ENCODE results near the gene CXCL8.
"Not testable (repeated sequence)": the region's sequence is repeated elsewhere in the genome, so short reads cannot be mapped to it uniquely, and the experiment has no call there.

CXCL8 gene

DNA sequence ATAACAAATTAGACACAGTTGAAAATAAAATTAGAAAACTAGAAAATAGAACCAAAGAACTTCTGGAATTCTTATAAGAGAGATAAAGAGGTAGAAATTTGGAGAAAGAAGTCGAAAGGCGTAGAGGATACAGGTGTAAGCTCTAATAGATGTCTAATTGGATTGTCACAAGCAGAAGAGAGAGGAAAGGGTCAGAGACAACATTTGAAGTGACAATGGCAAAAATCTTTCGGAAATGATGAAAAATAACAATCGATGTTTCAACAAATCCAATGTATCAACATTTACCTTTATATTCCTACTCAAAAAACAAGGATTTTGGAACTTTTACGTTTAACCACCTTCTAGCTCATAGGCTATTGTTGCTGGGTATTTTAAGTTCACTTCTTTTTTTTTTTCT is 3.8 kb downstream of the CXCL8 start:
- DNase-seq, result no peak

DNA sequence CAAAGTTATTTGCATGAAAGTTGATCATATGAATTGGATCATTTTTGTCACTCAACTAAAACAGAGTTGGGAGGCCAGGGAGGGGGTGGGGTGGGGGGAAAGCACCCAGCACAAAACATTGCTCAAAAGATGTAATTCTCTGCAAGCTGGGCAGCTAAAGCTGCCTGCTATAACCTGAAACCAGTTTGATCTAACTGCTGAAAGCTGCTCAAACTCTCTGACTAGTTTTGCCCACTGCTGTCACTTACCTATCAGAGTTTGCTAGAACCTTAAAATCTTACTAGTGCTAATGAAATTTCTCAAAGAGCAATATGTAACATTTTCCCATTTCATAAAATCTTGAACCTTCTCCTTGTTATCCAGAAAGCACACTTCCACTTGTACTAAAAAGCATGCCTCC is 10.4 kb downstream of the CXCL8 start:
- no peak for DNase-seq

DNA sequence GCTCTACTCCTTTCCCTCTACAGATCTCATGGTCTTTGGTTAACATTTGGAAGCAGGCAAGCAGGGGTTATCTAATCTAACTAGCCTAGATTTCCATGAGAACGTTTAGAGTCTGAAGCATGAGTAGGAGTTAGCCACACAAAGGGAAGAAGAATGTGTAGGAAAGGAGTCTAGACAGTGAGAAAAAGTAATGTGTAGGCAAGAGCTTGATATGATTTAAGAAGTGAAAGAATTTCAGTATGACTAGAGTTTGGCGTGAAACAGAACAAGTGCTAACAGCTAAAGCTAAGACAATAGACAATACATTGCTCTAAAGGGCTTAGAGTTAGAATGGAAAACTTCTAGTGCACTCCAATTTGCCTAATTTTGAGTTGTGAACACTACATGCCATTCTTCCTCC is 10.8 kb downstream of the CXCL8 start:
- DNase-seq, result no peak

DNA sequence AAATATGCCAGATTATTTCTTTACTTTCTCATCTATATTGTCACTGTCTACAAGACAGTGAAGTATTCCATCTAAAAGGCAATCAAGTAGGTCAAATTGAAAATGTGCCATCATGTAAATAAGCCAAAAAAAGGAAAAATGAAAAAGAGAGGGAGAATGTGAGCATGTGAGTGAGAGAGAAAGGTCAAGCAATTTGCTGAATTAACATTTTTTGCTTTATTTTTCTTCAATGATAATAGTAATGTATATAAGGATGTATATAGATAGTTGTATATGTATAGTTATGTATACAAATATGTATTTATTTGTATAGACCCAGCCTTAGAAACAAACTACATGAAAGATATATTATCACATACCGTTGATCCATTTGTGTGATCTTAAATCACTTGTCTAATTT is 11.5 kb downstream of the CXCL8 start:
- no peak for DNase-seq

DNA sequence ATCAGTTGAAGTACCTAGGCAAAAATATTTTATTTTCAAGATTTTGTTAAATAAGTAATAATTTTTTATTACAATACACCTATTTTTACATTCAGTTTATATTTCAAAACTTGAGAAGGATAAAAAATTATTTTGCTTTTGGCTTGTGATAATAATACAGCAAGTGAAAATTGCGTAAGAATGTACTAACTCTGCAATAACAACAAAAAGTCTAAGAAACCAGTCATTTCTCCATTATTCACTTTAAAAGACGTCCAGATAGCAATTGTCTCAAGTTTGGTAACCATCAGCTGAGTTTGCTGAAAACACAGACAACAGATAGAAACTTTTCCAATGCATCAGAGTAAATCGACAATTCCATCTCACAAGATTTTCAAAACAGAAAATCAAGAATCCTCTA is 12.1 kb downstream of the CXCL8 start:
- no peak for DNase-seq

DNA sequence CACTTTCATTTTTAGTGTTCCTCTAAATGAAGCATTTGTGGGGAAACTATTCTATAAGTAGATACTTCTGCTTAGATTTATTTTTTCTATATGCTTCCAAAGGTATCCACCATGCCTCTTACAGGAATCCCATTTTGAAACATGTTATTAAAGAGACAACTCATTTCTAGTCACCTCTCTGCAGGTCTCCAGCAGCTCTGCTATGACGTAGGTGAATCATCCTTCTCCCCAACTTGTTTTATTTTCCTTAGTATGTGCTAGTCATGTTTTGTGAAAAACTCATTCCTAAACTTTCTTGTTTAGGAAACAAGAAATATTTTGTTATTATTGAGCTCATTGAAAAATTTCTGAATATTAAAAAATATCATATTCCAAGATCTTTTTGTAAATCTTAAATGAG is 12.8 kb downstream of the CXCL8 start:
- DNase-seq, result no peak

DNA sequence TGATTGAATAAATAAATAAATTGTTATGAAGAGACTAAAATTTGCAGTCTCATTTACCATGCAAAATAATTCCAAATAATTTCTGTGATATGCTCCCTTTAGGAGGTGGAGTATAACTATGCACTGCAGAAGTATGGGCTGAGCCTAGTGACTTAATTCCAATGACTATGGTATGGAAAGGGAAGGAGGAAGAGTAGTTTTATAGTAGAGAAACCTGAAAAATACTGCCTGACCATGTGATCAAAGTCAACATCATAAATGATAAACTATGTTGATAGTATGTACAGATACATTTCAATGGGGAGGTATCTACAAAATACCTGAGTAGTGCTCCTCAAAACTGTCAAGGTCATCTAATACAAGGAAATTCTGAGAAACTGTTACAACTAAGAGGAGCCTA is 14.6 kb downstream of the CXCL8 start:
- no peak for DNase-seq

DNA sequence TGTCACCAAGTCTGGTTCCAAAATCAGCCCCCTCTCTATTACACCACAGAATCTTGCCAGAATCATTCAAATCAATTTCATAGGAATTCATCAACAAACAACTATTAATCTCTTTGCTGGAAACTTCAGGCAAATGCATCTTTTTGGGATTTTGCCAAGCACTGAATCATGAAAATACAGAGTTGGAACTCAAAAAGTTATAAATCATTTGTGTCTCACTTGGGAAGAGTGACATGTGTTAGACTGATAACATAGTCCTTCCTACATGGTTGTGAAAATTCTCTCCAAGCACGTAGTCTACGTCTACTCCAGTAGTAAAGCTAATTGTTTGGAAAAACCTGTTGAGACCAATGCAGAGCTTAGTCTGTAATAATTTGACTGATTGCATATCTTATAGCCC is 19.0 kb downstream of the CXCL8 start:
- no peak for DNase-seq

DNA sequence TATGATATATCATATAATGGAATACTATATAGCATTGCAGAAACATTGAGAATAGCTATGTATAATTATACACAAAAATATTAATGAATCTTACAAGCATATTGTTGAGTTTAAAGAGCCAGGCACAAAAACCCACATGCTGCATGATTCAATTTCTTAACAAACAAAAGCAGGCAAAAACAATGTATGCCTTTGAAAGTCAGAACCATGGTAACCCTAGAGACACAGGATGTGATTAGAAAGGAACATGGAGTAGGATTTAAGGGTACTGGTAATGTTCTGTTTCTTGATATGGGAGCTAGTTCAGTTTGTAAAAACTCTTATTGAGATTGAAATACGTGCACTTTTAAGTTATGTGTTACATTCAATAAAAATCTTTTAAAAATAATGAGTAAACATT is 21.5 kb downstream of the CXCL8 start:
- no peak for DNase-seq

DNA sequence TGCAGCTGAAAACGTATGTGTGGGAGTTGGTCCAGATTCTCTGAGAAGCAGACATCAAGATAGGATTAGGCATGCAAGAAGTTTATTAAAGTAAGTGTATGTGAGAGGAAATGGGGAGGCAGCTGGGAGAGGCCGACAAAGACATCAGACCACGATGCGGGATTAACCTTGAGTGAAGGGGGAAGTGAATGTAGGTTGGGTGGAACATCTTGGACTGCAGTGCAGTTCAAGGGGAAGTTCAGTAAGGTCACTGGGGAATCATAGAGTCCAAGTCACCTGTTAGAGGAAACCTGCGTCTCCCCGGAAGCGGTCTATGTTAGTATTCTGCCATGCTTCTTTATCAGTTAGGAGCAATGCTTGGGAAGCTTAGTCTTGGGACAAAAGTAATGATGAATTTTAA is 22.0 kb downstream of the CXCL8 start:
- DNase-seq, result no peak

DNA sequence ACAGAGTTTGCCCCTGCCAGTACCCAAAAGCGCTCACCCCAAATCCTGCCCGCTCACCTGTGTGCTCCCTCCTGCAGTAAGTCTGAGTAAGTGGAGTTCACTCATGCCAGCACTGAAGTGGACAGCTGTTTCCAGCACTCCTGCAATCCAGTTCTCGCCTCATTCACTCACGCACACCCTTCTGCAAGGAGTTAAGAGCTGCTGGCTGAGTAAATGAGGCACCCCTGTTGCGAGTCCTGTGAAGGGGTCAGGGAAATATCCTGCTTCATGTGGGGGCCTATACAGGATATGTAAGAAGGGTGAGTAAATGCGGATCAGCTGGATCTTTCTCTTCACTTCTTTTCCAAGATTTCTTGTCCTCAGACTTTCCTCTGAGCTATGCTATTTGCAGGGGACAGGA is 23.5 kb downstream of the CXCL8 start:
- DNase-seq, result no peak

DNA sequence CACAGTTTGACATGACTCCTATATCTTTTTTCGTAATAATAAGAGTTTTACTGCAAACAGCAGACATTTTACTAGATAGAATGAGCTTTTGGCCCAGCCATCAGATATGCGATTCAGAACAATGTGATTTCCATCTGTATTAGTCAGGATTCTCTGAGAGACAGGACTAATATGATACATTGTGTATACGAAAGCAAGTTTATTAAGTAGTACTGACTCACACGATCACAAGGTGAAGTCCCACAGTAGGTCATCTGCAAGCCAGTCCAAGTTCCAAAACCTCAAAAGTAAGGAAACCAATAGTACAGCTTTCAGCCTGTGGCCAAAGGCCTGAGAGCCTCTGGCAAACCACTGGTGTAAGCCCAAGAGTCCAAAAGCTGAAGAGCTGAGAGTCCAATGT is 24.1 kb downstream of the CXCL8 start:
- DNase-seq, result no peak

DNA sequence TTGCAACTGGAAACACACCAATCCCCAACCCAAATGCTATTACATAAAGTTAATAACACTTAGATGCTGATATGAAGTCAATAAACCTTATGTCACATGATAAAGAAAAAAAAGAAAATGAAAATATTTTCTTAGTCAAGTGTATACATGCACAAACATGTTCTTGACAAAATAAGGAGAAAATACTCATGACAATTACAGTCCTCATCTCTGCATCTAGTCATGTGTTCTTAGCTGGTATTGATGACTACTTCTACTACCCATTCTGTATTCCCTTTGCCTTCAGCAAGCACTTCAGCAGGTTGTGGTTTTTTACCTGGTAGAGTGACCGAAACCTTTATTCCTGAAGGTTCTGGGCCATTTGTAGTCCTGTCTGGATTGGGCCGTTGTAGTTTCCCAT is 24.9 kb downstream of the CXCL8 start:
- no peak for DNase-seq

DNA sequence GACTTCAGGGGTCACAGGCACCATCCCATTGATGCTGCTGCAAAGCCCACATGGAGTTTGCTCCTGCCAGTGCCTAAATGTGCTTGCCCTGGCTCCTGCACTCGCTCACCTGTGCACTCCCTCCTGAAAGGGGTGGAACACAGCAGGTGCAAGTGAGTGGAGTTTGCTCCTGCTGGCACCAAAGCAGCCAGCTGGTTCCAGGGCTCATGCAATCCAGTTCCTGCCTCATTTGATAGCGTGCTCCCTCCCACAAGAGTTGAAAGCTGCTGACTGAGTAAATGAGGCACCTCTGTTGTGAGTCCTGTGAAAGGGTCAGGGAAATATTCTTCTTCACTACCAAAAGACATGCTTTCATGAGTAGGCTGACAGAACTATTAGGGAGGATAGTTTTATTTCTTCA is 30.5 kb downstream of the CXCL8 start:
- no peak for DNase-seq

DNA sequence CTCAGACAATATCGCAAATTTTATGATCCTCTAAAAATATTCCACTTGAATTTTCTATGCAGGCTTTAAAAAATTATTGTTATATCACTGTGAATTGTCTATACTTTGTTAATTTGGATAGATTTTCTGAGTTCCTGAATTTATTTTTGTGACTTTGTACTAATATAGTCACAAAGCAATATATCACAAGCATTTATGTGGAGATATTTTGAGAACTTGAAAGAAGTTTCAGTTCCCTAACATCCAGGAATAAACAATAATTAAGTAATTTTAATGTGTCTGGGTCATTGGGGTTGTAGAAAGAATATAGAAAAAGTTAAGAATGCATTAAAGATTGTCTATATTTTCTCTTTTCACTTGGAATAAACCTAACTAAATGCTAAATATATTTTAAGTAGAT is 32.0 kb downstream of the CXCL8 start:
- DNase-seq, result no peak

DNA sequence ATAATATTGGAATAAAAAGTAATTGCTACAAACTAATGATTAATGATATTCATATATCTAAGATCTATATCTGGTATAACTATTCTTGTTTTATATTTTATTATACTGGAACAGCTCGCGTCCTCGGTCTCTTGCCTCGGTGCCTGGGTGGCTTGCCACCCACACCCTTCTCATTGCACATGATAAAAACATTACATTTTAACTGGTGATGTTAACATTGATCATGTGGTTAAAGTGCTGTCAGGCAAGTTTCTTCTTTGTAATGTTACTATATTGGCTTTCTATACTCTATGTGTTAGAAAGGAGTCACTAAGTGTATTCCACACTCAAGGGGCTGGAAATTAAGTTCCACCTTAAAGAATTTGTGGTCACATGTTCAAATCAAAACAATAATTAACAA is 34.0 kb downstream of the CXCL8 start:
- not testable (repeated sequence) for DNase-seq

DNA sequence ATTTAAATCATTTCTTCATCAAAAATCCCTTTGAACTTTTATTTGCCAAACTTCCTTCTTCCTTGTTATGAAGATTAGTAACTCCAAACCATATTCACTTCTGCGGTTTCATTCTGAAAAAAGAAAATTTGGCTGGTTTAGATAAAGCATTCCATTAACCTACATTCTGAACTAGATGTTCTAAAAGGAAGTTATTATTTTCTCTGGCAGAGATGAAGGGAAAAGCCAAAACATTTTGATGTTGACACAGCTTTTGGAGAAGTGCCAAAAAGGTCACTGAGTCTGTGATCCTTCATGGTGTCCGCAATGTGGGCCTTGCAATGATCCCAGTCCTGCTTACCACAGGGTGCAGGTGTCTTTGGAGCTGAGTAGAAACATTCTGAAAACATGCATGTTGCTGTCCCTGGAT is 36.0 kb downstream of the CXCL8 start:
- DNase-seq, result no peak

DNA sequence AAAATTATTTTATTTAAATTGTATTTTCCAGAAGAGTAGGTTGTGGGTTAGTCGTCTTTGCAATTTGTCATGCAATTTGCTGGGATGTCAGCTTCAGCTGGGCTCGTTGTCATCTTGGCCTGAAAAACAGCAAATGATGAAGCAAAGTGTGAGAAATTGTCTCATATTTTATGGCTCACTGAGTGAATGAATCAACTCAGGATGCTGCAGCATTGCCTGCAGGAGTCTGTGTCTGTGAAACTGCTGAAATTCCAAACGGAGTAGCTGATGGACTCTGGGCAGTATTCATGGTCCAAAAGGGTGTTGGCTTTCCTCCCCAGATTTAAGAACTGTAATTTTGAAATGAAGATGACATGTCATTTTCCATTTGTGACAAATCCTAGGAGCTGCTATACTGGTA is 37.2 kb downstream of the CXCL8 start:
- DNase-seq, result no peak

DNA sequence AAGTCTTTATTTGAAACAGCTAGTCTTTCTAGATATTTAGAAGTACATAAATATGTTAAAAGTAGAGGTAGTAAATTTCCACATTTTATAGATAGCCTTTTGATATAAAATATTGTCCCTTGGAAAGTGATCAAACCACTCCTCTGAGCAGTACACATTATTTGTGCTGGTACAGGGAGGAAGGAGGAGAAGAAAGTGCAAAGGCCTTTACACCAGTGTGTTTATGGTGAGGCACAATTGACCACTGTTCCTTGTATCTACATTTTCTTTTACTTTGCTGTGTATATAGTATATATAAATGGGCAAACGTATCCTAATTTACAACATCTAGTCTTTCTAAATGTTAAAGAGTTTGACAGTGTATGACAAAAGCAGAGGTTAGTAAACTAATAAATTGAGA is 39.9 kb downstream of the CXCL8 start:
- DNase-seq, result no peak

DNA sequence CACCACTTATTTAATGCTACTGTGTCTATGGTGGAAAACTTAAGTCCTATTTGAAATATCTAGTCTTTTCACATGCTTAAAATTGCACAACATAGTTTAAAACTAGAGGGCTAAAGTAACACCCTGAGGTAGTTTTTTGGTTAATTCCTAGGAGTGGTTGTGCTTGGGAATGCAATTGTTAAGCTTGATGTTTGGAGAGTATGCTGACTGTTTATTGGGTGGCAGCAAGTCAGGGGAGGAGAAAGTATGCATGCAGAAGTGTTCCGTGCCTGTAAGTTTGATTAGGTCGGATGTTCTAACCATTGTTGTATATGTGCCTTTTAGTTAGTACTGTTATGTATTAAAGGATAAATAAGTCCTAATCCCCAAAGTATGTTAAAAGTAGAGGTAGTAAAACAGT is 40.5 kb downstream of the CXCL8 start:
- no peak for DNase-seq

DNA sequence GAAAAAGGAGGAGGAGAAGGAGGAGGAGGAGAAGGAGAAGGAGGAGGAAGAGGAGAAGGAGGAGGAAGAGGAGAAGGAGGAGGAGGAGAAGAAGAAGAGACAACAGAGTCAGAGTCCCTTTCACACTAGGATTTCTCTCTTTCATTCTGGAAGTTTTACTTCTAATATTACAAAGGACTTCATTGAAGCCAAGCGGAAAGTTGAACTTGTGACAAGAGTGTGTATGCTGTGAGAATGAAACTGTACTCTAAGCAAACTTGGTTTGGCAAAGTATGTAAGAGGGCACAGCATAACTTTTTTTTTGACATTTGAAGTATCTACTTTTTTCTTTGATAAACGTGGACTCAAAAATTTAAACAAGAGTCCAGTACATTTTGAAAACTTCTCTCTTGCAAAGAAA is 48.0 kb downstream of the CXCL8 start:
- DNase-seq, result no peak
